Kidney tubule cell (primary cell): ENCODE measurements around the gene RAB19.
A peak's percentile ranks its signal among the peaks of the same experiment; 100 is the strongest.

ENCODE experiments used
- DNase-seq: peaks from one replicate; pipeline ENCODE4 v3.0.0-alpha.2; 2018; ENCODE audit warnings: low spot score

The RAB19 gene

GRCh38 chr7:140403878-140404564 is at the start of gene RAB19:
TSS of gene RAB19 (plus strand) at chr7:140404058. CDS start at chr7:140407647, 3,589 bp downstream.
- peak; percentile 76 for DNase-seq

GRCh38 chr7:140358024-140358411 is 45.8 kb upstream of the RAB19 start:
- DNase-seq = no peak

- peak; percentile 18 for DNase-seq
Measured at GRCh38 chr7:140358412-140359051, 45.3 kb upstream of the RAB19 start.

- no peak for DNase-seq
Measured at GRCh38 chr7:140360697-140361229, 43.1 kb upstream of the RAB19 start.

- DNase-seq = no peak
Measured at GRCh38 chr7:140364819-140365218, 39.0 kb upstream of the RAB19 start.

- DNase-seq = peak; percentile 17
Measured at GRCh38 chr7:140367528-140367927, 36.3 kb upstream of the RAB19 start.

GRCh38 chr7:140369294-140369693 is 34.6 kb upstream of the RAB19 start:
- no peak for DNase-seq

- no peak for DNase-seq
Measured at GRCh38 chr7:140375323-140375722, 28.5 kb upstream of the RAB19 start.

GRCh38 chr7:140375892-140376730 is 27.7 kb upstream of the RAB19 start:
- no peak for DNase-seq

- DNase-seq = no peak
Measured at GRCh38 chr7:140383954-140384713, 19.7 kb upstream of the RAB19 start.

- no peak for DNase-seq
Measured at GRCh38 chr7:140384894-140385545, 18.8 kb upstream of the RAB19 start.

- DNase-seq = no peak
Measured at GRCh38 chr7:140389445-140389844, 14.4 kb upstream of the RAB19 start.

GRCh38 chr7:140390034-140390433 is 13.8 kb upstream of the RAB19 start:
- no peak for DNase-seq

- peak; percentile 91 for DNase-seq
Measured at GRCh38 chr7:140390466-140391190, 13.2 kb upstream of the RAB19 start.

- DNase-seq = no peak
Measured at GRCh38 chr7:140391634-140392033, 12.2 kb upstream of the RAB19 start.

- no peak for DNase-seq
Measured at GRCh38 chr7:140393756-140394306, 10.0 kb upstream of the RAB19 start.

- peak; percentile 85 for DNase-seq
Measured at GRCh38 chr7:140397784-140398750, 5.8 kb upstream of the RAB19 start, which contains the start of gene SLC37A3. TSS of gene SLC37A3 (minus strand) at chr7:140398530. CDS start at chr7:140382526, 16,004 bp downstream.

- no peak for DNase-seq
Measured at GRCh38 chr7:140398821-140399220, 5.0 kb upstream of the RAB19 start.

GRCh38 chr7:140400381-140400780 is 3.5 kb upstream of the RAB19 start:
- DNase-seq = no peak
